Liver (tissue), 9 donors: ENCODE results near the gene PATJ. TPM values are rescaled to one million over a fixed set of nuclear protein-coding genes. Genes with fewer than 3 reads are reported as not detected.
A peak's percentile ranks its signal among the peaks of the same experiment; 100 is the strongest.

ENCODE experiments used
- DNase-seq: peaks from one replicate; pipeline ENCODE4 v3.0.0-alpha.2; 2017; ENCODE audit warnings: low spot score
- H3K27ac ChIP-seq, 2 donors: one replicate each; pipeline ENCODE4 v1.7.0; 2013; ENCODE audit warnings: inconsistent platforms in 2 of 2, low read length in 2 of 2, control low read depth in 1 of 2, low read depth in 1 of 2, mild to moderate bottlenecking in 1 of 2
- H3K27me3 ChIP-seq, 4 donors: one replicate each; pipeline versions ENCODE4 v1.6.1 to v1.7.0; 2013; ENCODE audit warnings: low read length in 3 of 4, inconsistent platforms in 1 of 4, mild to moderate bottlenecking in 1 of 4, moderate library complexity in 1 of 4; ENCODE audit not compliant: control insufficient read depth in 4 of 4, insufficient read depth in 4 of 4
- H3K36me3 ChIP-seq, 4 donors: one replicate each; pipeline versions ENCODE4 v1.6.1 to v1.7.0; 2013; ENCODE audit warnings: low read length in 3 of 4, mild to moderate bottlenecking in 3 of 4, low read depth in 1 of 4, moderate library complexity in 1 of 4; ENCODE audit not compliant: control insufficient read depth in 4 of 4, insufficient read depth in 3 of 4
- H3K4me1 ChIP-seq, 4 donors: one replicate each; pipeline versions ENCODE4 v1.6.1 to v1.7.0; 2013; ENCODE audit warnings: low read length in 3 of 4, mild to moderate bottlenecking in 3 of 4, moderate library complexity in 1 of 4; ENCODE audit not compliant: control insufficient read depth in 4 of 4, insufficient read depth in 4 of 4
- H3K4me3 ChIP-seq, 3 donors: one replicate each; pipeline versions ENCODE4 v1.6.1 to v1.7.0; 2013; ENCODE audit warnings: low read length in 3 of 3, control low read depth in 1 of 3, low read depth in 1 of 3, mild to moderate bottlenecking in 1 of 3
- H3K9ac ChIP-seq, 2 donors: one replicate each; pipeline ENCODE4 v1.7.0; 2013; ENCODE audit warnings: low read length in 2 of 2, mild to moderate bottlenecking in 2 of 2, moderate library complexity in 2 of 2, control low read depth in 1 of 2, low read depth in 1 of 2
- H3K9me3 ChIP-seq, 4 donors: one replicate each; pipeline versions ENCODE4 v1.6.1 to v1.7.0; 2013; ENCODE audit warnings: low read length in 3 of 4; ENCODE audit not compliant: control insufficient read depth in 4 of 4
- ATF3 ChIP-seq: IDR thresholded peaks from 2 replicates; pipeline ENCODE4 v1.6.1; 2016; ENCODE audit warnings: antibody characterized with exemption
- CTCF ChIP-seq: fragments of 150-350 bp; IDR thresholded peaks from 2 replicates; pipeline ENCODE4 v1.5.1; 2017; ENCODE audit warnings: improper control_type of control experiment, low read depth, low read length; ENCODE audit not compliant: missing input control
- EGR1 ChIP-seq, 2 donors: IDR thresholded peaks; 2 replicates each; pipeline ENCODE4 v1.6.1; 2016 to 2018; ENCODE audit warnings: antibody characterized with exemption in 2 of 2, low read depth in 2 of 2
- FOXA1 ChIP-seq: IDR thresholded peaks from 2 replicates; pipeline ENCODE4 v1.6.1; 2016; ENCODE audit warnings: antibody characterized with exemption
- FOXA2 ChIP-seq: IDR thresholded peaks from 2 replicates; pipeline ENCODE4 v1.6.1; 2016; ENCODE audit warnings: antibody characterized with exemption
- HNF4A ChIP-seq, 2 donors: conservative IDR thresholded peaks; 2 replicates each; pipeline ENCODE4 v1.6.1; 2016; ENCODE audit warnings: antibody characterized with exemption in 2 of 2, mild to moderate bottlenecking in 2 of 2
- HNF4G ChIP-seq: IDR thresholded peaks from 2 replicates; pipeline ENCODE4 v1.6.1; 2016; ENCODE audit warnings: antibody characterized with exemption
- JUND ChIP-seq, 2 donors: IDR thresholded peaks; 2 replicates each; pipeline ENCODE4 v1.6.1; 2016; ENCODE audit warnings: antibody characterized with exemption in 2 of 2
- NR2F2 ChIP-seq: IDR thresholded peaks from 2 replicates; pipeline ENCODE4 v1.6.1; 2016; ENCODE audit warnings: antibody characterized with exemption
- RAD21 ChIP-seq, 2 donors: IDR thresholded peaks; 2 replicates each; pipeline ENCODE4 v1.6.1; 2016; ENCODE audit warnings: antibody characterized with exemption in 2 of 2, mild to moderate bottlenecking in 2 of 2
- REST ChIP-seq: IDR thresholded peaks from 2 replicates; pipeline ENCODE4 v1.6.1; 2016; ENCODE audit warnings: antibody characterized with exemption, mild to moderate bottlenecking
- RXRA ChIP-seq, 2 donors: IDR thresholded peaks; 2 replicates each; pipeline ENCODE4 v1.6.1; 2017 to 2018; ENCODE audit warnings: antibody characterized with exemption in 2 of 2, mild to moderate bottlenecking in 1 of 2
- SP1 ChIP-seq: IDR thresholded peaks from 2 replicates; pipeline ENCODE4 v1.6.1; 2018; ENCODE audit warnings: antibody characterized with exemption, mild to moderate bottlenecking
- TAF1 ChIP-seq: conservative IDR thresholded peaks from 2 replicates; pipeline ENCODE4 v1.6.1; 2016; ENCODE audit warnings: antibody characterized with exemption, mild to moderate bottlenecking
- YY1 ChIP-seq: IDR thresholded peaks from 2 replicates; pipeline ENCODE4 v1.6.1; 2016; ENCODE audit warnings: antibody characterized with exemption, mild to moderate bottlenecking
- ZBTB33 ChIP-seq: IDR thresholded peaks from 2 replicates; pipeline ENCODE4 v1.6.1; 2016; ENCODE audit warnings: antibody characterized with exemption
- WGBS: extraction: QIAGEN DNeasy Blood & Tissue Kit; methylation state at CpG from one replicate; pipeline ENCODE4 v1.1.7; 2013; 5-methylcytosine and 5-hydroxymethylcytosine counted together
- polyA plus RNA-seq, 2 donors: library from polyadenylated mRNA; stranded (reverse) in 1 of 2; unstranded in 1 of 2; fragments of 200-250 nt in 1 of 2; fragments of >200 nt in 1 of 2; fragmentation: Nextera tagmentation in 1 of 2; extraction: Ambion mirVana in 1 of 2; gene quantifications; one replicate each; pipeline versions ENCODE4 v1.2.1 to v1.2.3, GENCODE V29; 2013 to 2015
- total RNA-seq, 2 donors: library from RNA; depleted of rRNA; stranded (reverse); fragments of >200 nt; gene quantifications; one replicate each; pipeline ENCODE4 v1.2.3, GENCODE V29; 2014
- donor health status: healthy.
- donor health status: healthy.
- donor health status: healthy.
- donor health status: healthy.
- donor health status: healthy.

PATJ gene
- total and polyA plus RNA-seq, 4 donors: 5.7 to 29.8 (median 9.0) TPM

- WGBS: 0% methylated on average over 1 of the region's 1 CpG
- Histone ChIP-seq H3K9me3 (no peaks in the 10 kb centered on the region), H3K27ac (no peak overlapping the region), H3K36me3 (peaks cover 0 to 8% (median 6%) of the 10 kb centered on the region in 4 donors), H3K4me3 (no peak overlapping the region), H3K4me1 (no peaks in the 10 kb centered on the region), H3K9ac (no peak overlapping the region), H3K27me3 (no peaks in the 10 kb centered on the region)
- no peak for TF ChIP-seq TAF1
- peak; percentile 61 for TF ChIP-seq CTCF
- peak; percentile 62 to 73 for TF ChIP-seq RAD21 (IDR thresholded peaks at IDR 0.05)
- TF ChIP-seq HNF4A (conservative IDR thresholded peaks at IDR 0.05): no peak
- no peak for TF ChIP-seq JUND (IDR thresholded peaks at IDR 0.05)
- peak; percentile 38 for DNase-seq
Observed at GRCh38 chr1:62144238-62144831, 402.1 kb downstream of the PATJ start.

GRCh38 chr1:62159940-62160348 lies 417.7 kb downstream of the PATJ start:
- Histone ChIP-seq H3K4me3 (no peak overlapping the region), H3K9me3 (no peaks in the 10 kb centered on the region), H3K36me3 (peaks cover 3 to 12% (median 7%) of the 10 kb centered on the region in 4 donors), H3K27ac (no peak overlapping the region), H3K27me3 (no peaks in the 10 kb centered on the region), H3K4me1 (no peaks in the 10 kb centered on the region), H3K9ac (no peak overlapping the region)
- WGBS: 90% methylated on average over 6 of the region's 6 CpGs
- TF ChIP-seq HNF4A (conservative IDR thresholded peaks at IDR 0.05) (no peak), RXRA (IDR thresholded peaks at IDR 0.05) (no peak), ATF3 (no peak), HNF4G (no peak), FOXA1 (no peak), ZBTB33 (no peak), JUND (IDR thresholded peaks at IDR 0.05) (no peak), FOXA2 (no peak), EGR1 (IDR thresholded peaks at IDR 0.05; ENCODE audit: low read depth in 2 of 2) (no peak)
- no peak for DNase-seq

GRCh38 chr1:62161711-62162110 lies 419.4 kb downstream of the PATJ start:
- no peak for TF ChIP-seq REST
- no peak for TF ChIP-seq TAF1
- no peak for TF ChIP-seq EGR1 (IDR thresholded peaks at IDR 0.05; ENCODE audit: low read depth in 2 of 2)
- TF ChIP-seq RAD21 (IDR thresholded peaks at IDR 0.05): no peak
- TF ChIP-seq HNF4A (conservative IDR thresholded peaks at IDR 0.05): no peak
- TF ChIP-seq CTCF: no peak
- TF ChIP-seq SP1: no peak
- no peak for TF ChIP-seq JUND (IDR thresholded peaks at IDR 0.05)
- TF ChIP-seq YY1: no peak
- no peak for TF ChIP-seq NR2F2
- Histone ChIP-seq H3K4me3 (no peak overlapping the region), H3K36me3 (peaks cover 3 to 11% (median 6%) of the 10 kb centered on the region in 4 donors), H3K9ac (no peak overlapping the region), H3K4me1 (no peaks in the 10 kb centered on the region), H3K9me3 (no peaks in the 10 kb centered on the region), H3K27ac (no peak overlapping the region), H3K27me3 (no peaks in the 10 kb centered on the region)
- DNase-seq: no peak
- WGBS: 98% methylated on average over 1 of the region's 1 CpG
